Activated naive CD8-positive, alpha-beta T cell (primary cell): Measurements from ENCODE around the gene UBN2.
"Not testable (repeated sequence)": the region's sequence is repeated elsewhere in the genome, so short reads cannot be mapped to it uniquely, and the experiment has no call there.

Experiments
- H3K27ac Mint-ChIP-seq: one replicate; pipeline ENCODE4 v1.8.0; 2021; ENCODE audit warnings: mixed read lengths
- H3K27me3 Mint-ChIP-seq: one replicate; pipeline ENCODE4 v1.8.0; 2021; ENCODE audit warnings: mixed read lengths
- H3K36me3 Mint-ChIP-seq: one replicate; pipeline ENCODE4 v1.8.0; 2021; ENCODE audit warnings: mixed read lengths
- H3K4me1 Mint-ChIP-seq: one replicate; pipeline ENCODE4 v1.8.0; 2021; ENCODE audit warnings: low read depth, mixed read lengths
- H3K4me3 Mint-ChIP-seq: one replicate; pipeline ENCODE4 v1.8.0; 2021; ENCODE audit warnings: mild to moderate bottlenecking, mixed read lengths
- H3K9me3 Mint-ChIP-seq: one replicate; pipeline ENCODE4 v1.8.0; 2021; ENCODE audit warnings: low read depth, mixed read lengths

The UBN2 gene

GRCh38 chr7:139225286-139226157 lies 5.5 kb upstream of the UBN2 start:
- H3K4me1 Mint-ChIP-seq, H3K27ac Mint-ChIP-seq, H3K36me3 Mint-ChIP-seq: not testable (repeated sequence)

GRCh38 chr7:139226158-139226515 lies 4.9 kb upstream of the UBN2 start:
- not testable (repeated sequence) for H3K27me3 Mint-ChIP-seq, H3K9me3 Mint-ChIP-seq, H3K36me3 Mint-ChIP-seq, H3K4me1 Mint-ChIP-seq, H3K27ac Mint-ChIP-seq, H3K4me3 Mint-ChIP-seq

More at GRCh38 chr7:139225286-139226157, 5.5 kb upstream of the UBN2 start:
- H3K9me3 Mint-ChIP-seq, H3K4me3 Mint-ChIP-seq, H3K27me3 Mint-ChIP-seq: not testable (repeated sequence)

GRCh38 chr7:139226988-139227488 lies 4.0 kb upstream of the UBN2 start:
- not testable (repeated sequence) for H3K27me3 Mint-ChIP-seq, H3K9me3 Mint-ChIP-seq, H3K4me1 Mint-ChIP-seq

GRCh38 chr7:139230023-139230422 lies 1.0 kb upstream of the UBN2 start:
- Mint-ChIP-seq H3K4me1 (peaks cover 30% of the 10 kb centered on the region), H3K36me3 (no peaks in the 10 kb centered on the region), H3K9me3 (no peaks in the 10 kb centered on the region), H3K27ac (no peak overlapping the region), H3K27me3 (no peaks in the 10 kb centered on the region), H3K4me3 (peak overlapping the region; percentile 100)

More at GRCh38 chr7:139226988-139227488, 4.0 kb upstream of the UBN2 start:
- not testable (repeated sequence) for H3K36me3 Mint-ChIP-seq, H3K4me3 Mint-ChIP-seq, H3K27ac Mint-ChIP-seq

- Mint-ChIP-seq H3K4me3 (peak overlapping the region; percentile 100), H3K4me1 (peaks cover 30% of the 10 kb centered on the region), H3K27me3 (no peaks in the 10 kb centered on the region), H3K36me3 (no peaks in the 10 kb centered on the region), H3K9me3 (no peaks in the 10 kb centered on the region), H3K27ac (peak overlapping the region; percentile 96)
These were observed 608 bp upstream of the UBN2 start for GRCh38 chr7:139230484-139230773.

GRCh38 chr7:139231513-139232376 lies 708 bp downstream of the UBN2 start:
- no peaks in the 10 kb centered on the region for H3K27me3 Mint-ChIP-seq

GRCh38 chr7:139232377-139232717 lies 1.3 kb downstream of the UBN2 start:
- peak overlapping the region; percentile 94 for H3K4me3 Mint-ChIP-seq
- peak overlapping the region; percentile 80 for H3K27ac Mint-ChIP-seq

More at GRCh38 chr7:139231513-139232376, 708 bp downstream of the UBN2 start:
- Mint-ChIP-seq H3K36me3 (no peaks in the 10 kb centered on the region), H3K4me1 (peaks cover 37% of the 10 kb centered on the region), H3K4me3 (peak overlapping the region; percentile 100), H3K9me3 (no peaks in the 10 kb centered on the region), H3K27ac (peak overlapping the region; percentile 80)

GRCh38 chr7:139232904-139233303 lies 1.9 kb downstream of the UBN2 start:
- H3K4me3 Mint-ChIP-seq = peak overlapping the region; percentile 94
- no peaks in the 10 kb centered on the region for H3K9me3 Mint-ChIP-seq
- H3K27me3 Mint-ChIP-seq = no peaks in the 10 kb centered on the region
- peak overlapping the region; percentile 16 for H3K27ac Mint-ChIP-seq
- peaks cover 37% of the 10 kb centered on the region for H3K4me1 Mint-ChIP-seq
- H3K36me3 Mint-ChIP-seq = peaks cover 4% of the 10 kb centered on the region

More at GRCh38 chr7:139232377-139232717, 1.3 kb downstream of the UBN2 start:
- Mint-ChIP-seq H3K36me3 (no peaks in the 10 kb centered on the region), H3K27me3 (no peaks in the 10 kb centered on the region), H3K9me3 (no peaks in the 10 kb centered on the region), H3K4me1 (peaks cover 37% of the 10 kb centered on the region)

GRCh38 chr7:139241258-139241657 lies 10.2 kb downstream of the UBN2 start:
- Mint-ChIP-seq H3K9me3 (no peaks in the 10 kb centered on the region), H3K4me3 (no peak overlapping the region), H3K36me3 (peaks cover 23% of the 10 kb centered on the region), H3K27me3 (no peaks in the 10 kb centered on the region), H3K27ac (no peak overlapping the region), H3K4me1 (peaks cover 8% of the 10 kb centered on the region)

GRCh38 chr7:139242741-139243281 lies 11.8 kb downstream of the UBN2 start:
- Mint-ChIP-seq H3K36me3 (peaks cover 25% of the 10 kb centered on the region), H3K4me3 (no peak overlapping the region), H3K4me1 (peaks cover 10% of the 10 kb centered on the region), H3K9me3 (no peaks in the 10 kb centered on the region), H3K27ac (no peak overlapping the region), H3K27me3 (no peaks in the 10 kb centered on the region)

- H3K36me3 Mint-ChIP-seq = peaks cover 30% of the 10 kb centered on the region
- H3K4me3 Mint-ChIP-seq = no peak overlapping the region
- H3K9me3 Mint-ChIP-seq = no peaks in the 10 kb centered on the region
- H3K27ac Mint-ChIP-seq = no peak overlapping the region
- peaks cover 10% of the 10 kb centered on the region for H3K4me1 Mint-ChIP-seq
- H3K27me3 Mint-ChIP-seq = no peaks in the 10 kb centered on the region
These were observed 14.4 kb downstream of the UBN2 start for GRCh38 chr7:139245401-139245800.

- Mint-ChIP-seq H3K27ac (peak overlapping the region; percentile 5), H3K4me3 (no peak overlapping the region), H3K9me3 (no peaks in the 10 kb centered on the region), H3K27me3 (no peaks in the 10 kb centered on the region), H3K4me1 (peaks cover 12% of the 10 kb centered on the region), H3K36me3 (peaks cover 31% of the 10 kb centered on the region)
These were observed 15.5 kb downstream of the UBN2 start for GRCh38 chr7:139246494-139246893.

- no peak overlapping the region for H3K4me3 Mint-ChIP-seq
- H3K27me3 Mint-ChIP-seq = no peaks in the 10 kb centered on the region
- H3K27ac Mint-ChIP-seq = peak overlapping the region; percentile 5
- peaks cover 15% of the 10 kb centered on the region for H3K4me1 Mint-ChIP-seq
- no peaks in the 10 kb centered on the region for H3K9me3 Mint-ChIP-seq
- peaks cover 34% of the 10 kb centered on the region for H3K36me3 Mint-ChIP-seq
These were observed 15.9 kb downstream of the UBN2 start for GRCh38 chr7:139246905-139247304.

GRCh38 chr7:139249179-139249810 lies 18.3 kb downstream of the UBN2 start:
- Mint-ChIP-seq H3K4me1 (peaks cover 9% of the 10 kb centered on the region), H3K4me3 (no peak overlapping the region), H3K27ac (no peak overlapping the region), H3K27me3 (no peaks in the 10 kb centered on the region), H3K9me3 (no peaks in the 10 kb centered on the region), H3K36me3 (peaks cover 25% of the 10 kb centered on the region)

- Mint-ChIP-seq H3K27ac (no peak overlapping the region), H3K36me3 (peaks cover 16% of the 10 kb centered on the region)
These were observed 21.4 kb downstream of the UBN2 start for GRCh38 chr7:139252451-139252850.

More at GRCh38 chr7:139252451-139252850, 21.4 kb downstream of the UBN2 start:
- Mint-ChIP-seq H3K9me3 (no peaks in the 10 kb centered on the region), H3K4me1 (peaks cover 5% of the 10 kb centered on the region), H3K4me3 (no peak overlapping the region), H3K27me3 (no peaks in the 10 kb centered on the region)
